22Rv1 (cell line): ENCODE measurements around the gene TIMM50.
"Not testable (repeated sequence)": the region's sequence is repeated elsewhere in the genome, so short reads cannot be mapped to it uniquely, and the experiment has no call there.

Experiments used
- CTCF ChIP-seq: fragments of 450-650 bp; IDR thresholded peaks from 2 replicates; pipeline ENCODE4 v1.5.1; 2017; ENCODE audit warnings: mild to moderate bottlenecking
- ZFX ChIP-seq: fragments of 450-650 bp; IDR thresholded peaks from 2 replicates; pipeline ENCODE4 v1.6.1; 2017; ENCODE audit warnings: antibody characterized with exemption, borderline replicate concordance

- not testable (repeated sequence) for TF ChIP-seq CTCF, ZFX
Observed at GRCh38 chr19:39479319-39479801, 1.3 kb upstream of the TIMM50 start.
